Endothelial cell of umbilical vein (primary cell): ENCODE measurements around the gene BCR. TPM values are rescaled to one million over a fixed set of nuclear protein-coding genes. Genes with fewer than 3 reads are reported as not detected.

Experiments
- BruUV-seq: library from RNA; stranded (reverse); fragments of 400-500 nt; replicated peaks from 2 replicates; lab custom pipeline; 2021; lab: Mats Ljungman, UMichigan
- CTCF ChIA-PET: fragments of 300-600, 350-600 bp; sonication (Branson Sonifier 250); formaldehyde crosslinking; loops from one replicate; lab custom pipeline; 2021; ENCODE audit warnings: antibody characterized with exemption, inconsistent platforms; lab: Charles Lee
- POLR2A ChIA-PET: fragments of 300-600, 350-600 bp; sonication (Branson Sonifier 250); formaldehyde crosslinking; loops from one replicate; lab custom pipeline; 2021; ENCODE audit warnings: antibody characterized with exemption, inconsistent platforms; lab: Charles Lee
- DNase-seq: peaks from one replicate; pipeline ENCODE4 v3.0.0-alpha.2; 2011; ENCODE audit warnings: low read depth, low spot score
- FAIRE-seq: peaks from 2 replicates; lab custom pipeline; 2011; peaks lifted over from hg19 to GRCh38; lab: Jason Lieb, UNC
- H2AFZ ChIP-seq: 2 replicates; pipeline ENCODE4 v1.6.0; 2012; ENCODE audit warnings: low read depth, low read length, control low read depth, inconsistent platforms
- H3K27ac ChIP-seq: 2 replicates; pipeline ENCODE4 v1.5.1; 2011; ENCODE audit warnings: low read depth, mild to moderate bottlenecking, control low read depth, low read length, moderate library complexity; ENCODE audit not compliant: insufficient read depth
- H3K27me3 ChIP-seq, 2 experiments: 2 replicates each; pipeline versions ENCODE4 v1.6.0 to v1.6.1; 2011; ENCODE audit warnings: low read length in 2 of 2, mixed read lengths in 1 of 2; ENCODE audit not compliant: control insufficient read depth in 2 of 2, insufficient read depth in 2 of 2
- H3K36me3 ChIP-seq, 2 experiments: 2 replicates in 1 of 2; 3 replicates in 1 of 2; pipeline ENCODE4 v1.5.1; 2011; ENCODE audit warnings: low read length in 2 of 2, mild to moderate bottlenecking in 1 of 2, moderate library complexity in 1 of 2; ENCODE audit not compliant: control insufficient read depth in 2 of 2, insufficient read depth in 2 of 2; ENCODE audit errors: extremely low read depth in 1 of 2
- H3K4me1 ChIP-seq: 3 replicates; pipeline ENCODE4 v1.5.1; 2011; ENCODE audit warnings: mild to moderate bottlenecking, low read length; ENCODE audit not compliant: control insufficient read depth, insufficient read depth; ENCODE audit errors: extremely low read depth
- H3K4me2 ChIP-seq: 2 replicates; pipeline ENCODE4 v1.6.1; 2011; ENCODE audit warnings: low read length, control low read depth, mixed read lengths; ENCODE audit not compliant: insufficient read depth
- H3K4me3 ChIP-seq, 3 experiments: fragments of 200-600 bp in 1 of 3; sonication (generic), shearing (Covaris generic) in 1 of 3; replicated peaks in 1 of 3; 2 replicates each; pipeline ENCODE4 v1.5.1; 2011 to 2016; ENCODE audit warnings: control low read depth in 3 of 3, low read length in 3 of 3, mild to moderate bottlenecking in 2 of 3, inconsistent platforms in 1 of 3, low read depth in 1 of 3, moderate library complexity in 1 of 3; ENCODE audit not compliant: insufficient read depth in 1 of 3
- H3K79me2 ChIP-seq: 2 replicates; pipeline ENCODE4 v1.6.0; 2012; ENCODE audit warnings: low read length, inconsistent platforms; ENCODE audit not compliant: control insufficient read depth, insufficient read depth
- H3K9ac ChIP-seq: replicated peaks from 2 replicates; pipeline ENCODE3; 2011; ENCODE audit warnings: low read length, control low read depth; ENCODE audit not compliant: insufficient read depth; ENCODE audit errors: extremely low read depth
- H3K9me1 ChIP-seq: replicated peaks from 3 replicates; pipeline ENCODE4 v1.6.0; 2011; ENCODE audit warnings: mild to moderate bottlenecking, low read length; ENCODE audit not compliant: control insufficient read depth, insufficient read depth; ENCODE audit errors: extremely low read depth
- H3K9me3 ChIP-seq: replicated peaks from 2 replicates; pipeline ENCODE4 v1.5.1; 2012; ENCODE audit warnings: low read length, inconsistent platforms; ENCODE audit not compliant: control insufficient read depth, insufficient read depth
- H4K20me1 ChIP-seq: replicated peaks from 2 replicates; pipeline ENCODE3; 2011; ENCODE audit warnings: mild to moderate bottlenecking, low read length; ENCODE audit not compliant: control insufficient read depth, insufficient read depth; ENCODE audit errors: extremely low read depth
- CTCF ChIP-seq, 2 donors: IDR thresholded peaks; 1 replicate in 1 of 2; 2 replicates in 1 of 2; pipeline ENCODE4 v1.5.1; 2011; ENCODE audit warnings: low read length in 2 of 2, mild to moderate bottlenecking in 2 of 2, moderate library complexity in 2 of 2, control low read depth in 1 of 2, inconsistent platforms in 1 of 2, low read depth in 1 of 2; ENCODE audit not compliant: insufficient read depth in 1 of 2; ENCODE audit errors: extremely low read depth in 1 of 2
- EZH2 ChIP-seq: IDR thresholded peaks from 2 replicates; pipeline ENCODE4 v1.6.1; 2012; ENCODE audit warnings: borderline replicate concordance, low read depth, mild to moderate bottlenecking, moderate library complexity, low read length, inconsistent platforms; ENCODE audit not compliant: severe bottlenecking
- FOS ChIP-seq: IDR thresholded peaks from 2 replicates; pipeline ENCODE4 v1.6.1; 2011; ENCODE audit warnings: mild to moderate bottlenecking, low read length, moderate library complexity, borderline replicate concordance; ENCODE audit not compliant: insufficient read depth
- GATA2 ChIP-seq: IDR thresholded peaks from 2 replicates; pipeline ENCODE4 v1.7.0; 2011; ENCODE audit warnings: low read depth, mild to moderate bottlenecking, moderate library complexity, mixed read lengths, low read length; ENCODE audit not compliant: insufficient read length, insufficient read depth
- JUN ChIP-seq: IDR thresholded peaks from 2 replicates; pipeline ENCODE4 v1.6.1; 2011; ENCODE audit warnings: borderline replicate concordance, low read depth; ENCODE audit not compliant: insufficient read length, insufficient read depth
- MAX ChIP-seq: IDR thresholded peaks from 2 replicates; pipeline ENCODE4 v1.6.1; 2011; ENCODE audit not compliant: insufficient read depth, insufficient read length
- MYC ChIP-seq: IDR thresholded peaks from one replicate; pipeline ENCODE4 v1.6.1; 2011; ENCODE audit warnings: mild to moderate bottlenecking, low read depth, low read length
- POLR2A ChIP-seq: IDR thresholded peaks from 2 replicates; pipeline ENCODE4 v1.6.1; 2012; ENCODE audit warnings: low read depth, mild to moderate bottlenecking, control low read depth, low read length
- POLR2AphosphoS5 ChIP-seq: IDR thresholded peaks from 2 replicates; pipeline ENCODE4 v1.6.1; 2012; ENCODE audit warnings: low read depth, mild to moderate bottlenecking, control low read depth, low read length, moderate library complexity; ENCODE audit not compliant: insufficient read depth
- dilution Hi-C: fragments of 300-500 bp; cut with MboI; formaldehyde crosslinking; loops from one replicate; pipeline ENCODE4 v1.15.0; 2019; ENCODE audit warnings: low sequenced_read_pairs; ENCODE audit not compliant: extremely low pct_ligation_motif_present
- intact Hi-C: fragments of 100-400 bp; cut with micrococcal nuclease; formaldehyde crosslinking; loops from one replicate; pipeline ENCODE4 v1.10.0; 2022
- polyA plus RNA-seq, 4 experiments: library from polyadenylated mRNA; depleted of rRNA in 3 of 4; stranded (reverse) in 3 of 4; unstranded in 1 of 4; fragments of >200 nt; gene quantifications; 2 replicates each; pipeline versions ENCODE4 v1.2.1 to v1.2.3, GENCODE V29; 2011 to 2012; ENCODE audit warnings: missing spikeins in 1 of 4
- total RNA-seq: library from RNA; stranded (reverse); gene quantifications from 2 replicates; pipeline ENCODE4 v1.2.3, GENCODE V29; 2021

Gene BCR
- total and polyA plus RNA-seq, 2 donors (not counting 3 experiments of a cell fraction or from before 2014, with no cell fraction given): 129 to 141 TPM

- H3K9me3 ChIP-seq: no peaks in the 10 kb centered on the region
- no peak overlapping the region for H3K9ac ChIP-seq
- TF ChIP-seq FOS (no peak), MAX (no peak), POLR2A (no peak), POLR2AphosphoS5 (no peak), CTCF (IDR thresholded peaks at IDR 0.05; ENCODE audit: extremely low read depth in 1 of 2, insufficient read depth in 1 of 2, low read depth in 1 of 2, low read length in 2 of 2) (no peak), JUN (no peak), GATA2 (no peak), MYC (no peak), EZH2 (no peak)
- no peaks in the 10 kb centered on the region for H4K20me1 ChIP-seq
- ChIA-PET POLR2A (no interaction called here), CTCF (interaction anchor here (0.9 to 15.6 kb wide), 4 partner anchors 9 to 176 kb away, joined by 3 to 401 read pairs (median 5); no protein-coding TSS in a partner anchor)
- no peaks in the 10 kb centered on the region for H3K4me1 ChIP-seq
- FAIRE-seq (no peak), DNase-seq (no peak)
- H3K36me3 ChIP-seq: no peaks in the 10 kb centered on the region
- intact Hi-C loops (no loop called here), dilution Hi-C loops (no loop called here)
- H3K4me2 ChIP-seq: no peak overlapping the region
- no peaks in the 10 kb centered on the region for H3K79me2 ChIP-seq
- no peak overlapping the region for H2AFZ ChIP-seq
- H3K9me1 ChIP-seq: no peaks in the 10 kb centered on the region
- H3K4me3 ChIP-seq: no peak overlapping the region
- no TSS peak for BruUV-seq
- H3K27me3 ChIP-seq: peaks cover 3 to 4% of the 10 kb centered on the region in 2 experiments
- H3K27ac ChIP-seq: no peak overlapping the region
These were observed 49.6 kb upstream of the BCR start for GRCh38 chr22:23130697-23131096.
